Stimulated activated CD4-positive, alpha-beta T cell treated with anti-CD3 and anti-CD28 coated beads, Interleukin-2, amount 100 ng/mL, for 48 hours (primary cell): Measurements from ENCODE around the gene CLK1.
"Not testable (repeated sequence)": the region's sequence is repeated elsewhere in the genome, so short reads cannot be mapped to it uniquely, and the experiment has no call there.

ENCODE experiments used
- DNase-seq, 2 donors: peaks; one replicate each; pipeline ENCODE4 v3.0.0-alpha.2; 2020

Gene CLK1

DNA sequence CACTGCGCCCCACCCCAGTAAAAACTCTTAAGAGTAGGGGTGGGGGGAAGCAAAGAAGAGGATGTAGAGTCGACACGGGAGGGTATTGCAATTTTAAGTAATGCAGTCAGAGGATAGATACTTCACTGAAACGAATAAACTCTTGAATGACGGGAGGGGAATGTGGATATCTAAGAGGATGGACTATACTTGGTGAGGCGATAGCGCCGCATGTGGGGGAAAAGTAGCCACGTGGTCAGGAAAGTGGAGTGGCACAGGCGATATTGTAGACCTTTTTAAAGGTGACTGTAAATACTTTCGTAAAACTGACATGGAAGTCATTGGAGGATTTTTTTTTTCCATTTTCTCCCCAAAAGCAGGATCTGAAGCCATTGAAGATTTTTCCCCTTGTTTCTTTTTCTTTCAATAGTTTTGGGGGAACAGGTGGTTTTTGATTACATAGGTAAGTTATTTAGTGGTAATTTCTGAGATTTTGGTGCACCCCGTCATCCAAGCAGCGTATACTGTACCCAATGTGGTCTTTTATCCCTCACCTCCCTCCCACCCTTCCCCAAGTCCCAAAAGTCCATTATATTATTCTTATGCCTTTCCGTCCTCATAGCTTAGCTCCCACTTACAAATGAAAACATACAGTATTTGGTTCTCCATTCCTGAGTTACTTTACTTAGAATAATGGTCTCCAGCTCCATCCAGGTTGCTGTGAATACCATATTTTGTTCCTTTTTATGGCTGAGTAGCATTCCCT is 13.8 kb downstream of the CLK1 start:
- no peak for DNase-seq

DNA sequence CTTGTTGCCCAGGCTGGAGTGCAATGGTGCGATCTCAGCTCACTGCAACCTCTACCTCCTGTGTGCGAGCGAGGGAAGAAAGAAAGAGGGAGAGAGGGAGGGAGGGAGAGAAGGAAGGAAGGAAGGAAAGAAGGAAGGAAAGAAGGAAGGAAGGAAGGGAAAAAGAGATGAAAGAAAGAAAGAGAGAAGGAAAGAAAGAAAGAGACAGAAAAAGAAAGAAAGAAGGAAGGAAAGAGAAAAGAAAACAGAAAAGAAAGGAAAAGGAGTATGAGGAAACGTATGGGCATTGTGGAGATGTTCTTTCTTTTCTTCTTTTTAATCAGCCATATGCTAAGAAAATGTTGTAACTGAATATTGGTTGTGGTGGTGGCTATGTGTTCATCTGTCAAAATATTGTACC is 16.5 kb downstream of the CLK1 start:
- no peak for DNase-seq

DNA sequence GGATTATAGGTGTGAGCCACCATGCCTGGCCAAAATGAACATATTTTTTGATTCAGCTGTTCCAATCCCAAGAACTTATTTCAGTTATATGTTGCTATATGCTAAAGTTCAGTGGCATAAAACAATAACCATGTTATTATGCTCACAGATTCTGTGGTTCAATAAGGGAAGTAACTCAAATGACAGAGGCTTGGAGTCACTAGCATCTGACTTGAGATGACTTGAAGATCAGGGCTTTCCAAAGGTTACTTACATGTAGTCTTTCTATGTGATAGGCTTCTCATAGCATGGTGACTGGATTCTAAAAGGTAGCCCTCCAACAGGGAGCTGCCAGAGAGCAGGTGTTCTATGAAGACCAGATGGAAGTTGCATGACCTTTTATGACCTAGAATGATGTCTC is 17.2 kb downstream of the CLK1 start:
- DNase-seq, result no peak

DNA sequence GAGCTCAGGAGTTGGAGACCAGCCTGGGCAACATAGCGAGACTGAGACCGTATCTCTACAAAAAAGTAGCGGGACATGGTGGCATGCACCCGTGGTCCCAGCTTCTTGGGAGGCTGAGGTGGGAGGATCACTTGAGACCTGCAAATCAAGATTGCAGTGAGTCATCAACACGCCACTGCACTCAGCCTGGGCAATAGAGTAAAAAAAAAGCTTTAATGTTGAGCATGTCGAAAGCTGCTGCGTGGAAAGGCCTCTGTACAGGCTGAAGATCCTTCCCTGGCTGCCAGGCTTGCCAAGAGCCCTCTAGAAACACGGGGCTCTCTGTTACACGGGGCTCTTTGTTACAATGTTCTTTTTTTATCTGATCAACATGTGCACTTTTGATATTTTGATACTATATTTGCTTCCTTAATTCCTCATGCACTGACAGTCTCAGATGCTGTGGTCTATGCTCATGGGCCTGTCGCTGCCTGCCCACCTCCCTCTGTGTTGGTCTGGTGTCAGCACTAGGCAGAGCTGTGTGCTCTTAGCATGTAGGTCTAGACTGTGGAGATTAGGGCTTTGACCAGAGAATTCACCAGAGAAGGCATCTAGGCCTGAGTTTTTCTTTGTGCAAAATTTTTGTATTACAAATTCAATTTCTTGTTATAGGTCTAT is 18.7 kb downstream of the CLK1 start:
- DNase-seq, result no peak

DNA sequence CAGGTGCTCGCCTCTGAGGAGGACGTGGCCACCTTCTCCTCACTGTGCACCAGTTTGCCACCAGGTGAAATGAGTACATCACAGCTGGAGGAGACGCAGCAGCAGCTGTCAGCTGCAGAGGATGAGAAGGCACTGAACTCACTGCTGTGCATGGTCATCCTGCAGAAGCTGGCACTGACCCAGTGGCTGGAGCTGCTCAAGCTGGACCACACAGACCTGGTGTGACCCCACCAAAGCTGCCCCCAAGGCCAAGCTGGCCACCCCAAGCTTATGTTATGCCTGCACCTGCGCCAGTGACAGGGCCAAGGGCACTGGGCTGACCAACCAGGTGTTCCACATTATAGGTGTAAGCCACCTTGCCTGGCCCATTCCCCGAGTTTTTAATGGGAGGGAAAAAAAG is 19.3 kb downstream of the CLK1 start:
- no peak for DNase-seq

DNA sequence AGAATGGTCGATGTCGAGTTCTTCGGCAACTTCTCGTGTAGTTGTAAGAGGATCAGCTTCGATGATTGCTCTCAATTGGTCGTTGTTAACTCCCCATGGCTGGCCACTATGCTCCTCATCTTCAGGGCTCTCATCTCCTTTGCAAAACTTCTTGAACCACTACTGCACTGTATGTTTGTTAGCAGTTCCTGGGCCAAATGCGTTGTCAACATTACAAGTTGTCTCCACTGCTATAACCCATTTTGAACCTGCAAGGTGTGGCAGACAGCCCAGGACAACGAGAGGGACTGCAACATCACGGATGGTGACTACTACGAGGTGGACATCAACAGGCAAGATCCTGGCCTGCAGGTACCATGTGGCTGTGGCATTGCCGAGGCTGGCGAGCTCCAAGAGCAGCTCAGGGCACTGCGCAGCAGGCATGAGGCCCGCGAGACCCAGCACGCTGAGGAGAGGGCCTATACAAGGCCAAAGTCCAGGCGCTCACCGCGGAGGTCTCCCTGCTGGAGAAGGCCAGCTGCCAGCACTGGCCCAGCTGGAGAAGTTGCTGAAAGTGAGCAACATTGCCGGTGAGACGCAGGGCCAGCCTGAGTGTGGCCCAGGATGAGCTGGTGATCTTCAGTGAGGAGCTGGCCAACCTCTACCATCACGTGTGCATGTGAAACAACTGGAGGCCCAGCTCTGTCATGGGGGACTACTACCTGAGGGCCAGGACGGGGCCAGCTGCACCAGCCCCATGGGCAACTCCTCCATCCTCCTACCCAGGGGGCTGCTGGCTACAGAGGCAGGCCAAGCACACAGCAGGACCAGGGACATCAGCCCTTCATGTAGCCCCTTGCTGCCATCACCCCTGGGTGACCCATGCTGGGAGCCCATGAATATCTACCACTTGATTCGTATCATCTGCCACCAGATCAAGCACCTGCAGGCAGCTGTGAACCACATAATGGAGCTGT is 20.2 kb downstream of the CLK1 start:
- no peak for DNase-seq

DNA sequence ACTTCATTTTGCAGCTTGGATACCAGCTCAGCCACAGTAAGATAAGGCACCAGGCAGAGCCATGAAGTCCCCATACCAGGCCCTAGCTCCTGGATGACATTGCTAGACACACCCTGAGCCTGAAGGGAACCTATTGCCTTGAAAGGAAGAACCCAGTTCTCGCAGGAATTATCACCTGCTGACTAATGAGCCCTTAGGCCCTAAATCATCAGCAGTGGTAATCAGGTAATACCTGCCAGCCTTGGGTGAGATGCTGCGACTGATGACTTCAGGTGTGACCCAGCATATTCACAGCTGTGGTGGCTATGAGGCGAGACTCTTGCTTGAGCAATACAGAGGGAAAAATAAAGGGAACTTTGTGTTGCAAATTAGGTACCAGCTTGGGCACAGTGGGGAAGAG is 24.9 kb downstream of the CLK1 start:
- DNase-seq, result no peak

DNA sequence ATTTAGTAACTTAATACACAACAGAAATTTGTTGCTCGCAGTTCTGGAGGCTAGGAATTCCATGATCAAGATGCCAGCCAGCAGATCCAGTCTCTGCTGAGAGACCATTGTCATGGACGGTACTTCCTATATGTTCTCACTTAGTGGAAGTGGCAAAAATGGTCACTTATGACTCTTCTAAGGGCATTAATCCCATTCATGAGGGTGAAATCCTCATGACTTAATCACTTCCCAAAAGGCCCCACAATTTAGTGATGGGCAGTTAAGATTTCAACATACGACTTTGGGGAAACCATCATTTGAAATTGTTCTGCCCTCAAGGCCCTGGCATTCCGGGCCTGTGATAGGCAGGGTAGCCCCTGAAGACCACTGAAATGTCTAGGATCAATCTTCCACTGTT is 29.8 kb downstream of the CLK1 start:
- no peak for DNase-seq

DNA sequence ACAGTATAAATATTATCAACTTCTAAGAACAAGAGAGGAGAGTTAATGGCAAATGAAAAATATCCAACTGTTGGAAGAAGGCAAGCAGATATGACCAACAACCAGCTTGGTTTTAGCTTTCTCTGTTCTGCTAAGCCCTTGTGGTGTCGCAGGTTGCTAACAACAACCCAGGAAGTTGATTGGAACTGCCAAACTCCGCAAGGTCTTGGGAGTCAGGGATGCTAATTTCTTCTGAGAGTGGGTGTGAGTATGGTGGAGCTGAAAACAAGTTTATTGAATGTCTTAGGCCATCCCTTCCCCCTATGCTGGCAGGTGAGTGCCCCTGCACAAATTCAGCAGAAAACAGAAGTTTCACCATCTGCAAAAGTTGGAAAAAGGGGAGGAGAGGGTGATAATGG is 35.2 kb downstream of the CLK1 start:
- DNase-seq, result no peak

DNA sequence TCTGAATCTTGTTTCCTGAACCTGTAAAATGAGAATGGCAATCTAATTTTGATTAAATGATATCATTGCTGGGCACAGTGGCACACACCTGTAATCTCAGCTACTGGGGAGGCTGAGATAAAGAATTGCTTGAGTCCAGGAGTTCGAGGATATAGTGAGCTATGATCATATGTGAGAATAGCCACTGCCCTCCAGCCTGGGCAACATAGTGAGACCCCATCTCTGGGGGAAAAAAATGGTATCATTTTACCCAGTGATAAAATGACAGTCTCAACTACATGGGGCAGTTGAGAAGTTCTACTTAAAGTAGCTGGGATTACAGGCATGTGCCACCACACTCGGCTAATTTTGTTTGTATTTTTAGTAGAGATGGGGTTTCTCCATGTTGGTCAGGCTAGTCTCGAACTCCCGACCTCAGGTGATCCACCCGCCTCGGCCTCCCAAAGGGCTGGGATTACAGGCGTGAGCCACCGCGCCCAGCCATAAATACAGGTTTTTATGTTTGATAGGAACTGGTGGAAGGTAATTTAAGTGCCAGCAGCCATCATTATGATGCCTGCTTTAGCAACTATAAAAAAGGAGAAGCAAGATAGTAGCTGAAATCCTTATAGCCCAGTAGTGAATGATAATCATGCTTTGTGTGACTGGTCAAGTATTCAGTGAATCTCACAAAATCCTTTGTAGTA is 35.7 kb downstream of the CLK1 start:
- no peak for DNase-seq

DNA sequence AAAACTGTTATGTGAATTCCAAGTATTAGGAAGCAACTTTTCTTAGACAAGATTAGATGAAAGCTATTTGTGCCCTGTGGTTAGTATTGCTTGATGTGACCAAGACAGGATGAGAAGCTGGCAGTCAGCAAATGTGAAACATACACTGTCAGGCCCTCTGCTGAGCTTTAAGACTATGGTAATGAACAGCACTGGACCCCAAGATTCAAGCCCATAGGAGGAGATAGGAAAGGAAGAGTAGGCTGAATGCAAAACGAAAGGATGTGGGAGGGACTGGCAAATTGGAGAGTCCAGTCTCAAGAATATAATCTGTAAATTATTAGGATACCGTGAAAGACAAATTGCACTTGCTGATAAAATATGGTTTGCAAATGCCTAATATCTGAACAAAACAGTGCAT is 36.4 kb downstream of the CLK1 start:
- no peak for DNase-seq

DNA sequence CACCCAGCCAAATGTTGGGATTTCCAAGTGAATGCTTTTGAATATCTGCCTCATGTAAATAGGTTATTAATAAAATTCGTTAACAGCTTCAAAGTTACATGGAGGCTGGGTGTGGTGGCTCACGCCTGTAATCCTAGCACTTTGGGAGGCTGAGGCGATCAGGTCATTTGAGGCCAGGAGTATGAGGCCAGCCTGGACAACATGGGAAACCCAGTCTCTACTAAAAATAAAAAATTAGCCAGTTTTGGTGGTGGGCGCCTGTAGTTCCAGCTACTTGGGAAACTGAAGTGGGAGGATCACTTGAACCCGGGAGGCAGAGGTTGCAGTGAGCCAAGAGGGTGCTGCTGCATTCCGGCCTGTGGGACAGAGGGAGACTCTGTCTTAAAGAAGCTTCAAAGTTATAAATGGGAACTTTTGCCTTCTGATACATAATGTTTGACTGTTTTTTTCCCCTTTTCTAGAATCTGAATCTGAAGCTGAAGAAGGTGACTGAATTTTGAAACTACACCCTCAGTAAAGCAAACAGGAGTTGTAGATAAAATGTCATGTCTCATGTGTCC is 42.7 kb downstream of the CLK1 start:
- DNase-seq, result no peak

DNA sequence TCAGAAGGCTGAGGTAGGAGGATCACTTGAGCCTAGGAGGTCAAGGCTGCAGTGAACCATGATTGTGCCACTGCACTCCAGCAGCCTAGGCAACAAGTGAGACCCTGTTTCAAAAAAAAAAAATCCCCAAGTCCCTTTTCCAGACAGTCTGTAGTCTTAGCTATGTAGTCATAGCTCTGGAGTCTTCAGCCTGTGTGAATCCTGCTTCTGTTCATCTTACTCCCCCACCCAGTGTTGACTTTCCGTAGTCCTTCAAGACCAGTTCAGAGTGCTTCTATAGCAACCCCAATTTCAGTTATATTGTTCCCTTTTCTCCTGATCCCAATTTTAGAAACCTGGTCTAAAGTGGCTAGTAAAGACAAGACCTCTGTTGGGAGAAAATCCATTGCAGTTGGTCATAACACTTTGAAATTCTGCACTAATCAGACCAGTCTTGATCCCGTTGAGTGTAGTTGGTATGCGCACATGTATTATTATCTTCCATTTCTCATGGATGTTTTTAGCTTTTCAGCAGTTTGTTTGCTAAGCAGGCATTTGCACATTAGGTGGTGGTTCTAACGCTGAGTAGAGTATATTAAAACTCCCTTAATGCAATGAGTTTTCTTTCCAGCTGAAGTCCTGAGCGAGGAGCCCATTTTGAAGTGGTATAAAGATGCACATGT is 43.8 kb downstream of the CLK1 start:
- DNase-seq, result no peak

DNA sequence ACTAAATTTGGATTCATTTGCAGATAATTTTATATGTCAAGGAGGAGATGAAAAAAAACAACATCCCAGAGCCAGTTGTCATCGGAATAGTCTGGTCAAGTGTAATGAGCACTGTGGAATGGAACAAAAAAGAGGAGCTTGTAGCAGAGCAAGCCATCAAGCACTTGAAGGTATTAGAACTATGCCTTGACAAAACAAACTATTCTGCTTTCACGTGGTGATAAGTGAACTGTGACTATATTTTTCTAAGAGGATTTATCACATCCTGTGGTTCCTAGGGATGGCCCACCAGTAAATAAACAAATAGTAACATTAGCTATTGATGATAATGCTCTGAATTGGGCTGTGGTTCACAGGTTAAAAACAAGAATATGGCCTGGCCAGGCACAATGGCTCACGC is 45.7 kb downstream of the CLK1 start:
- DNase-seq, result not testable (repeated sequence)

DNA sequence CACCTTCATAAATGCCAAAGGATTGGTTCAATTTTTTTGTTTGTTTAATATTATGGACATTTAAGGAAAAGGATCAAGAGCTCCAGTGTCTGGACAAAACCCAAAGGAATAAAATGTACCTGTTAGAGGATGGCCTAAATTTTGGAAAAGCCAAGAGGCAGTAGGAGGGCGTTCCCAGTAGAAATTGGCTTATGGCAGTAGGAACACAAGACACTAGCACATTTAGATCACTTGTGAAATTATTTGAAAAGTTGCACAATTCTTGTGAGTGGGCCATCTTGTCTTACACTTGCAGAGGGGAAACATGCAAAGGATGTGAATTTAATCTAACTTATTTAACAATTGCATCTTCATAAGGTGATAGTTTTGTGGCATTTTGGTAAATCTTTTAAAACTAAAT is 49.5 kb downstream of the CLK1 start:
- no peak for DNase-seq

DNA sequence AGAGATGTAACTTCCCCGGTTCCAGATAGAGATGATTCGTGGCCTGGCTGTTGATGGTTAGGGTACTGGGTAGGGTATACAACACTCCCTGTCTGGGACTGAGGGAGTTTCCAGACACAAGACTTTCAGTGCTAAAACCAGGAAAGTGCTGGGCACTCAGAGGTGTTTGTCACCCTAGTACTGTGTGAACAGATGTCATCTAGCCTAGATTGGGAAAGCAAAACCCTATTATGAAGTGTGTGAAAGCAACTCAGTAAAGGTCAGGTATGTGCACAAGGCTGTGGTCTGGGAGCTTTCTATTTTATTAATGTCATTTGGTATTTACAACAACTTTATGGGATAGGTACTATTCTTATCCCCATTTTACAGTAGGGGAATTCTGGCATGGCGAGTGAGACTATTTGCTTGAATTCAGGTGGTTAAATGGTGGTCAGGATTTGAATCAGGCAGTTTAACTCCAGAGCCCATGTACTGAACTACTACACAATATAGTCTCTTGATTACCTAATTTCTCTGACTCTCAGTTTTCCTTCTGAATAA is 50.1 kb downstream of the CLK1 start:
- peak; percentile 14 to 28 for DNase-seq

DNA sequence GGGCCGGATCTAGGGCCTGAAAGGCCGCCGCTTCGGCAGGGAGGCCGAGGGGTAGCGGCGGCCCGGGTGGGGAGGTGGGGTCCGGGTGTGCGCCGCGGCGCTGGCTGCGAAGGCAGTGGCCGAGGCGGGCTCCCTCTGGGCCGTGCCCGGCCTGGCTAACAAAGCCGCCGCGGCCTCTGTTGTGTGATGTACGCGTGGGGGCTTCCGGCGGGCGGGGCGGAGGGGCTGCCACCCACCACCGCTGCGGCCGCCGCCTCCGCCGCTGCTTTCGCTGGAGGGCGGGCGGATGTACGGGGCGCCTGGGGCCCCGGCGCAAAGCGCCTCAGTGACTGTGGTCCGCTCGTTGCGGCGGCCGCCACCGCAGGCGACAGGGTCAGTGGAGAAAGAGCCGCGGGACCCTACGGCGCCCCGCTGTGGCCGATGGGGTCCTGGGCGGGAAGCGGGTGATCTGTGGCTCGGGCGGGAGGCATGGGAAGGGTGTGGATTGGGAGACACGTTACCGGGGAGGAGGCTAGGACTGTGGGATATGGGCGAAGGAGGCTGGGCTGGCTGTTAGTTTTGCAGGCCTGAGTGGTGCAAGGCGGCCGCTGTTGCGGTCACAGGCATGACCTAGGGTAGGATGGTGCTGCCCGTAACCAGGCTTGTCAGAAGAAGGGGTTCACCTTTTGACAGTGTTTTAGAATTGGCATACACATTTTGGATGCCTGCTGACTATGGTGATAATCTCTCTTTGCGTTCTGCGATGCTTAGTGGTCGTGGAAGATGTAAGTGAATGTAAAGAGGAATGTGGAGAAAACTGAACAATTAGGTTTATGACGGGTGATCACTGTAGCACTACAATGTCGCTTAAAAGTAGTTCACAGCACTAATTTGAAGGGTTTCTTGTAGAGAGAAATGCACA is 52.1 kb downstream of the CLK1 start:
- peak; percentile 31 to 45 for DNase-seq

DNA sequence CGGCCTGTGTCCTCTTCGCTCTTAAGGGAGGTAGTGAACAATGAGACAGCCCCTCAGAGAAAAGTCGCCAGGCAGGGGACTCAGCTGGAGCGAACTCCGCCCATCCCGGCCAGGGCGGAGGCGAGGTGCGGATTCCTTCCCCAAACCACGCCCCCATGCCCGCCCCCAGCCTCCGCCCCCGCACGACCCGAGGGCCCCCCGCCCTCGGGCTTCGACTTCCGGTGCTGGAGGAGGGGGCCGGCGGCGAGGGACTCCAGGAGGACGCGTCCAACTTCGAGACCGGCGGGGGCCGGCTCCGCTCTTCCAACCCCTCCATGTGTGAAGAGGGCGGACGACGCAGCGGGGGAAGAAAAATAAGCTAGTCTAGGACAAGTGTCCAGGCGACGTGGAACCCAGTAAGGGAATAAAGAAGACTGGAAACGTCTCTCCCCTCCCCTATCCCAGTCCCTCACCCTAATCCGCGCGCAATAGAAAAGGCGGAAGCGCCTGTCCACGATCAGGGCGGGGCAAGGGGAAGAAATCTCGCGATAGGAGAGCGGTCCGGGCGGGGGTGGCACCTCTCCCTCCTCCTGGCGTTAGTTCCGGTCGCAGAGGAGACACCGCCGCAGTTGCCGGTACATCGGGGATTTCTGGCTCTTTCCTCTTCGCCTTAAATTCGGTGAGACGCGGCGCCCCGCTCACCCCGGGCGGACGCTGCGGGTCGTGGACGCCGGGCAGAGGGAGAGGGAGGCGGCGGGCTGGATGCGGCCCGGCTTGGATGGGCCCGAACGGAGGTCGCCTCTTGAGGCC is 52.9 kb downstream of the CLK1 start, which contains the start of gene BZW1:
BZW1 (plus strand) TSS at position 578 of the 789 bp plus-strand sequence. CDS start 1,308 bp downstream, outside the sequence.
- peak; percentile 91 to 95 for DNase-seq

DNA sequence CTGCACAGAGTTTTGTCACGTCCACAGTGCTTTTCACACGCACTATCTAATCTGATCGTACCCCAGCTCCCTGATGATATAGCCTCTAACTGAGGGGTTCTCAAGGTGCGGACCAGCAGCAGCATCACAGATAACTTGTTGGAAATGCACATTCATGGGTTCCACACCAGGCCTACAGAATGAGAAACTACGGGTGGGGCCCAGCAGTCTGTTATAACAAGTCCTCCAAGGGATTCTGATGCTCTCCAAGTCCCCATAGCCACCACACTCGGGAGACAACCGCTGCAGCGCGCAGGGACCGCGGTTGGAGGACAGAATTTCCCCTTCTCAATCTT is 53.5 kb downstream of the CLK1 start:
- DNase-seq, result peak in 1 of 2 donors; percentile 18
